ENCODE data around the gene TNFAIP8.

Gene TNFAIP8

GRCh38 chr5:119356612-119357188 lies 881 bp downstream of the TNFAIP8 start:
- no peak for TF ChIP-seq CTCF (IDR thresholded peaks at IDR 0.05; ENCODE audit: insufficient read depth, low read length, missing control alignments)
- peak overlapping the region; percentile 69 for H3K4me3 ChIP-seq (ENCODE audit: low read depth, low read length)
- DNase-seq (ENCODE audit: low read depth, low spot score): no peak
- ChIA-PET CTCF (interaction anchor here (1.0 to 3.0 kb wide), 8 partner anchors 9 to 368 kb away, joined by 3 to 29 read pairs (median 4); partner anchors contain the start of gene DTWD2), POLR2A (interaction anchor here (1.0 to 1.5 kb wide), 2 partner anchors 9 to 88 kb away, joined by 4 to 6 read pairs; no protein-coding TSS in a partner anchor)

DNA sequence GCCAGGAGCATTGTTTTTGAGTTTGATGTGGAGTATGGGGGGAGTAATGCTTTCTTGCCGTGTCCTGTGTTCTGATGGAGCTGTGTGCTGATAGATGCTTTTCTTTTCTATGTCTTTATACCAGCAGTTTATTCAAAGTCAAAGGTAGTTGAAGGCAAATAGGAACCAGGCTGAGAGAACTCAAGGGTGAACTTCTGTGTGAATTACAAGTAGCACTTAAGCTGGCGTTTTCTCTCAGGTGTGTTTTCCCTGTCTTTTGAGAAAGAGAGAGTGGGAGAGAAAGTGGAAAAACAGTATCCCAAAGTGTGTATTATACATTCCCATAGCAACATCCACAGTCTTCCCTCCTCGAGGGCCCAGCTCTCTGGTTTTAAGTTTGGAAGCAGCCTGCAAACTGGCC lies 1.5 kb downstream of the TNFAIP8 start:
- no peak for DNase-seq (ENCODE audit: low read depth, low spot score)
- ChIA-PET POLR2A (interaction anchor here (1.0 kb wide), 1 partner anchor 9 kb away, joined by 4 read pairs; no protein-coding TSS in a partner anchor), CTCF (interaction anchor here (1.0 to 3.0 kb wide), 7 partner anchors 10 to 369 kb away, joined by 3 to 29 read pairs (median 4); partner anchors contain the start of gene DTWD2)
- TF ChIP-seq CTCF (IDR thresholded peaks at IDR 0.05; ENCODE audit: insufficient read depth, low read length, missing control alignments): no peak
- H3K4me3 ChIP-seq (ENCODE audit: low read depth, low read length): peak overlapping the region; percentile 69

- no peak for TF ChIP-seq CTCF (IDR thresholded peaks at IDR 0.05; ENCODE audit: insufficient read depth, low read length, missing control alignments)
- no peak for DNase-seq (ENCODE audit: low read depth, low spot score)
- ChIA-PET CTCF (interaction anchor here (0.7 to 3.0 kb wide), 6 partner anchors 9 to 370 kb away, joined by 3 to 29 read pairs (median 4); partner anchors contain the start of gene DTWD2), POLR2A (no interaction called here)
- peak overlapping the region; percentile 69 for H3K4me3 ChIP-seq (ENCODE audit: low read depth, low read length)
Observed at GRCh38 chr5:119357808-119358529, 2.1 kb downstream of the TNFAIP8 start.

DNA sequence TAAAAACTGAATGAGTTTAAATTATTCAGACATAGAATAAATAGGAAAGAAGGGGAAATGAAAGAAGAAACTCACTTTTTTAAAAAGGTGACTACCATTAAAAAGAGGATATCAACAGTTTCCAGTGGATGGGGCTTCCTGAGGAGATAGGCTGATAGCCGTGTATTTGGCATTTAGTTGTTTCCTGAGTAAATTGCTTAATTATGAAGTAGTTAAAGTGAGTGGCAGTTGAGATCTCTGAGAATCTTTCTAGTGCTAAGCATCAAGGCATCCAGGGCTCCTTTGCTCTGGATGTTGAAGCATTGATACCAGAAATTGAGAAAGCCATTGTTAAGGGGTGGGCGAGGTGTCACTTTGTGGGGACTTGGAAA lies 2.7 kb downstream of the TNFAIP8 start:
- no peak overlapping the region for H3K4me3 ChIP-seq (ENCODE audit: low read depth, low read length)
- POLR2A ChIA-PET: no interaction called here
- CTCF ChIA-PET: interaction anchor here (1.5 kb wide), 1 partner anchor 53 kb away, joined by 3 read pairs; no protein-coding TSS in a partner anchor
- no peak for DNase-seq (ENCODE audit: low read depth, low spot score)
- TF ChIP-seq CTCF (IDR thresholded peaks at IDR 0.05; ENCODE audit: insufficient read depth, low read length, missing control alignments): no peak

DNA sequence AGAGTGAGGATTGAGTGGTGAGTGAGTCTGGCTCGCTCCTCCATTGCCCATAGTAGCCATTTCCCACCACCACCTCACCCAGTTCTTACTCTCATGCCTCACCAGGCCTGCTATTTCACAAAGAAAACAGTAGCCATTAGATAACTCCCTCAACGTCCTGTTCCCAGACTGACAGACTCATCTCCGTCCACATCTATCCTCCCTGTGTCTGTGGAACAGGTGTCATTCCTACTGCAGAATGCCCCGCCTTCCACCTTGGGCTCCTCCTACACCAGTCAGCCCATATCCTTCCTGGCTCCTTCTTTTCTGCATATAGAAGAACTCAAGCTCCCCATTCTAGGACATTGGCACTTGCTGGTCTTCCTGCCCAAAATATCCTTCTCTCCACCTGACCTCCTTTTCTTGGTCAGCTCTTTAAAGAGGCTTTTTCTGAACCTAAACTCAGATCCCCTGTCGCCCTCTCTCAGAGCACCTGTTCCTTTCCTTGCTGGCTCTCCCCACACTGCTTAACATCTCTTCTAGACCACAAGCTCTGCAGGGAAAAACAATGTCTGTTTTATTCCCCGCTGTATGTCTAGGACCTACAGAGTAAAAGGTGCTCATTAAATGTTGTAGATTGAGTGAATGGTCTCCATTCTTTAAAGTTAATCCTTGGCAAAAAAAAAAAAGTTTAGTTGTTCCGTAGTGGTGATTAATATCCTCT lies 3.2 kb downstream of the TNFAIP8 start:
- H3K4me3 ChIP-seq (ENCODE audit: low read depth, low read length): no peak overlapping the region
- TF ChIP-seq CTCF (IDR thresholded peaks at IDR 0.05; ENCODE audit: insufficient read depth, low read length, missing control alignments): no peak
- no peak for DNase-seq (ENCODE audit: low read depth, low spot score)
- ChIA-PET POLR2A (no interaction called here), CTCF (interaction anchor here (0.6 to 1.5 kb wide), 3 partner anchors 8 to 53 kb away, joined by 3 to 5 read pairs (median 3); no protein-coding TSS in a partner anchor)
